ACHN (cell line): Measurements from ENCODE around the gene ZNF518B.
"Not testable (repeated sequence)": the region's sequence is repeated elsewhere in the genome, so short reads cannot be mapped to it uniquely, and the experiment has no call there.

ENCODE experiments used
- DNase-seq: peaks from one replicate; pipeline ENCODE4 v3.0.0-alpha.2; 2015
- in situ Hi-C: cut with HindIII; loops from 2 replicates; pipeline ENCODE4 v1.10.0; 2017; ENCODE audit warnings: low sequenced_read_pairs, low pct_ligation_motif_present, low pct_unique_long_range_greater_than_20kb

ZNF518B gene

DNA sequence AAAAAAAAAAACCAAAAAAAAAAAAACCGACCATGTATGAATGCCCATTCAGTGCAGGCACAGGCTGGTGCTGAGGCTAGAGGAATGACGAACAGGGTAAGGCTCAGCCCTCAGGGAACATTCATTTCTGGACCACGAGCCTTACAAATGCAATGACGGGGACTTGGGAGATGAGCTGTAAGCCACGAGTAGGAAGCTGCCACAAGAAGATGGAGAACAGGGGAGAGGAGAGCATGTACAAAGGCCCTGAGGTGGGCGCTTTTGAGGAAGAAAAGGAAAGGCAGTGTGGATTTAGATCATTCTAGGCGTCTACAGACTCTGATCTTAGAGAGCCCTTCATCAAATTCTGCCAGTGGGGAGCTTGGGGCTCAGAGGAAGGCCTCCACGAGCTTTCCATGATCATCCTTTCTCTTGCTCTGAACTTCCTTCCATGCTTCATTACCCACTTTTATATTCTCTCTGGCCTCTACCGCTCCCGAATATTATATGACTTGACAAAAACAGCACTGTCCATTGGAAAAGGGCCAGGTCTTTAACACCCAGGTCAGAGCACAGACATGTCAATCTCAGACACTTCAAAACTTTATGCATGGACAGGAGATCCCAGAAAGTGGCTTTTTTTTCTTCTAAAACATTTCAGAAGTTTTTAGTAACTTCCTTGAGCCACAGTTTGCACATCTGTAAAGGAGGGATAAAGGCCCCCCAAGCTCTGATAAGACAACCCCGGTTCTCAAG, 3.3 kb upstream of the ZNF518B start:
- no peak for DNase-seq
- in situ Hi-C loops: no loop called here

- in situ Hi-C loops: no loop called here
- DNase-seq: no peak
Measured at GRCh38 chr4:10459305-10459704, 2.1 kb upstream of the ZNF518B start.

- no peak for DNase-seq
- in situ Hi-C loops: no loop called here
Measured at GRCh38 chr4:10458177-10458576, 951 bp upstream of the ZNF518B start.

DNA sequence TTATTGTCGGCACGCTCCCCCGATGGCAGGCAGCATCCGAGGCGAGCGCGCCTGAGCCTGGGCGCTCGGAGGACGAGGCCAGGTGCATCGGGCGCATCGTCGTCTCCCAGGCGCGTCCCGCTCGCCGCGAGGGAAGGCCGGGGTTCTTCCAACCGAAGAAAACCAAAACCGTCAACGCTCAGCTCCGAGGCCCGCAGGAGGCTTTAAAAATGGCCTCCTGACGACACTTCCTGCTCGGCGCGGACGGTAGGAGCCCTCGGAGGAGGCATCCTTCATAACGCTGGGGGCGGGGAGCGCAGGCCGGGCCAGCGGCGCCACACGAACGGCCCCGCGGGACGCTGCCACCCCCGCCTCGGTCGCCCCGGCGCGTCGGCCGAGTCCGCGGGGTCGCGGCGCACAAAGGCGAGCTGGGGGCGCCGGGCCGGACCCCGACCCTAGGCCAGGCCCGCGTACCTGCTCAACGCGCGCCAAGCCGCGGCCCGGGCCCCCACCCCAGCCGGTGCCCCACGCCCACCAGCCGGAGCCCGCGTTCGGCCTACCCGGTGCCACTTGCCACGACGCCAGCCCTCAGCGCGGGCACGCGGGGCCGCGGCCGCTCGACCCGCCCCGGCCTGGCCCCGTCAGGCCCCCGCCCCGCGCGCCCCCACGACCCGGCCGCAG, 501 bp downstream of the ZNF518B start:
- no peak for DNase-seq
- in situ Hi-C loops: no loop called here

- in situ Hi-C loops: no loop called here
- no peak for DNase-seq
Measured at GRCh38 chr4:10456260-10456594, 999 bp downstream of the ZNF518B start.

GRCh38 chr4:10455133-10455532, 2.1 kb downstream of the ZNF518B start:
- in situ Hi-C loops: no loop called here
- no peak for DNase-seq

- in situ Hi-C loops: no loop called here
- no peak for DNase-seq
Measured at GRCh38 chr4:10454726-10455125, 2.5 kb downstream of the ZNF518B start.

GRCh38 chr4:10454121-10454520, 3.1 kb downstream of the ZNF518B start:
- no peak for DNase-seq
- in situ Hi-C loops: no loop called here

GRCh38 chr4:10448991-10449390, 8.2 kb downstream of the ZNF518B start:
- DNase-seq: no peak
- in situ Hi-C loops: no loop called here

DNA sequence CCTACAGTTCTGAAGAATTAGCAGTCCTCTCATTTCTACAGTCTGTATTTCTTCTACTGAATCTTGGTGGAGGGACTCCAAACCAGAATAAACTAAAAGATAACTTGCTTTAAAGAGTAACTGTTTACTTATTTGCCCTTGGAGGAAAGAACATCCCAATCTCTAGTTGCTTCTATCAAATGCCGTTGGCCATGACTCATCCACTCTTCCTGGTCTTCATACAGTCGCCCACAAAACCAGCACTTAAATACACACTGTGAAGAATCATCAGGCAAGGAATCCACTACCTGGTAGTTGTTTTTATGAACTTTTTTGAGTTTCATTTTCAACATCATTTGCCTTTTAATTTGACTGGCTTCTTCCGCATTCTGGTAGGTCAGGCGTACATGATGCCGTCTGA, 14.2 kb downstream of the ZNF518B start:
- DNase-seq: no peak
- in situ Hi-C loops: no loop called here

DNA sequence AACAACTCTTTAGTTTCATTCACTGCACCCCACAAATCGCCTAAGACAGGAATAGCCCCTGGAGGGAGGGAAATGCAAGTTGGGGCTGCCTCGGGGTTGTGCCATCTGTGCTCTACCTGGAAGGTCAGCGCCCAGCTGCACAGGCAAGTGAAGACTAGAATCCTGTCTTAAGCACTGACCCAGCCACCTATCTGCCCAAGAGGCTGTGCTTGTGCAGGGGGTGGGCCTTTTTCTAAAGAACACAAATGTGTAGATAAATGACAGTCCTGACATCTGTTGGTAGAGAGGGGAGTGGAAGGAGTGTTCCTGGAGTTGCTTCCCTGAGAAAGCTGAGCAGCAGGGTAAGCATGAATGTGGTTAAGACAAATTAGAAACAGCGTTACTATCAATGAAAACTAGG, 15.7 kb downstream of the ZNF518B start:
- in situ Hi-C loops: no loop called here
- no peak for DNase-seq

GRCh38 chr4:10438924-10439323, 18.3 kb downstream of the ZNF518B start:
- no peak for DNase-seq
- in situ Hi-C loops: no loop called here

- DNase-seq: no peak
- in situ Hi-C loops: no loop called here
Measured at GRCh38 chr4:10437735-10438134, 19.5 kb downstream of the ZNF518B start.

GRCh38 chr4:10427680-10428079, 29.5 kb downstream of the ZNF518B start:
- in situ Hi-C loops, DNase-seq: not testable (repeated sequence)

DNA sequence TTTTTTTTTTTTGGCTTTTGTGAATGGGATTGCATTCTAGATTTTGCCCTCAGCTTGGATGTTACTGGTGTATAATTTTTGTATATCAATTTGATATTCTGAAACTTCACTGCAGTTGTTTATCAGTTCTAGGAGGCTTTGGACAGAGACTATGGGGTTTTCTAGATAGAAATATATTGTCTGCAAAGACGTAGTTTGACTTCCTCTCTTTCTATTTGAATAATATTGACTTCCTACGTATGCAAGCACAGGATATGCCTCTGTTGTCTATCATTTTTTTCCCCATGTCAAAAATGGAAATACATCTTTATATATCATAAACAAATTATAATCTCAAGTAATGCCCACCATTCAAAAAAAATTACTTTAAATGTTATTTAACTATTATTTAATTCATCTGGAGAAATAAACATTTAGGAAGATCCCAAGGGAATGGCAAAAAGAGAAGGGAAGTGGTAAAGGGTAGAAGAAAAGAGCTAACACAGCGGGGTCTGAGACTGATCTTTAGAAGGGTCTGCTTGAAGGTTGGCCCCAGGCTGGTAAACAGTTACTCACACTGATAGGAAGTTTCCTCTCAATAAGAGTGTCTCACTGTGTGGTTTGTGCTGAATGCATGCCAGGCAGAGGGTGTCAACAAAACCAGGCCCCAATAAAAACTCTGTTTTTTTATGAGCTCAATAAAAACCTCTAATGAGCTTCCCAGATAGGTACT, 35.7 kb downstream of the ZNF518B start:
- in situ Hi-C loops: no loop called here
- no peak for DNase-seq

DNA sequence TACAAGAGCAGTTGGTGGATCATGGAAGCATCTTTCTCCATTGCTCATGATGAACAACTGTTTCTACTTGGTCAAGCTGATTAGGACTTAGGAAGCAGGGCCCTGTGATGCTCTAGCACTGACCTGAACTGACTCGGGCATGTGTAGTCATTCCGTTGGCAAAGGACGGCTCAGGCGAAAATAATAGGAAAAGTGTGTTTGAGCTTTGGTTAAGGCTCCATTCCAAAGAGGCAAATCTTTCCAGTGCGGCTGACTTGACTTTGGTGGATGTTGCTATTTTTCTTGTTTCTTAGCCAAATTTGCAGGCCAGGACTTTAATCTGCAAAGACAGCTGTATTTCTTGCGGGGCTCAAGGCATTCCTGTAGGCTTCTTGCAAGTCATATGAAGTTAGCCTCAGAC, 39.5 kb downstream of the ZNF518B start:
- in situ Hi-C loops: no loop called here
- no peak for DNase-seq

DNA sequence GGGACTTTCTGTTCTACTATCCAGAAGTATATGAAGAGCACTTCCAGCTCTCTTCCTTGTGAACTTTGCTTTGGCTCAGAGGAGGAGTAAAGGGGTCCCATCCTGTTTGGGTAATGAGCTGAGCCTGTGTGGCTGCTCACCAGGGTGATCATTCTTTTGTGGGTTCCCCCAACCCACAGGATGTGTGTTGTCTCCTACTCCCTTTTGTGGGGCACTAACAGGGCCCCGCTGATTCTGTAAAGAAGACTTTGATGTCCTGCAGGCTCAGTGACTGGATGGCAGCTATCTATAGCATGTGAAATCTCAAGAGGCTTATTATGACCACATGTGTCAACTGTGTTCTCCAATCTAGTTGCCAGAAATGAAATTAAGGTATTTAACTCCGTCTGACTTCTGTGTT, 40.8 kb downstream of the ZNF518B start:
- in situ Hi-C loops: no loop called here
- DNase-seq: no peak

DNA sequence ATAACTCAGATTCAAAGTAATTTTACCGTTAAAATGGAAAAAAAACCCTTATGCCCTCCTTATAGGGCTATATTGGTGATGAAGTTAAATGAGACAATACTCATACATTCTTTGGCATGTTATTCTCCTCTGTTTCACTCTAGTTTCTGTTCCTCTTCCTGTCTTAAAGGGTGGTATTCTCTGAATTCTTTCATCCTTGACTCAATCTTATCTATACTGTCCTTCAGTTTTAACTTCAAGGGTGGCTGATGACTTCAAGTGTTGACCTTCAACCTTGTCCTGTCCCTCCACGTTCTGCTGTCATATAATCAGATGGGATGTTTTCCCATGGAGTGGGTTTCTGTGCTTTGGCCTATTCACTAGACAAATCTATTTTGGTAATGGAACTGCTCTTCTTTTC, 44.0 kb downstream of the ZNF518B start:
- in situ Hi-C loops: no loop called here
- no peak for DNase-seq

- DNase-seq: no peak
- in situ Hi-C loops: no loop called here
Measured at GRCh38 chr4:10405672-10406071, 51.6 kb downstream of the ZNF518B start.
